Activated naive CD4-positive, alpha-beta T cell treated with anti-CD3 and anti-CD28 coated beads for 36 hours (primary cell): ENCODE measurements around the gene JAG2. TPM values are rescaled to one million over a fixed set of nuclear protein-coding genes. Genes with fewer than 3 reads are reported as not detected.

Experiments
- CTCF ChIA-PET: fragments of 350-600 bp; sonication (Branson Sonifier 250); formaldehyde crosslinking; loops from one replicate; lab custom pipeline; 2021; ENCODE audit warnings: antibody characterized with exemption; lab: Charles Lee
- DNase-seq: peaks from one replicate; pipeline ENCODE4 v3.0.0-alpha.2; 2020
- H3K27ac Mint-ChIP-seq: one replicate; pipeline ENCODE4 v1.8.0; 2021; ENCODE audit warnings: mild to moderate bottlenecking, mixed read lengths
- H3K27me3 Mint-ChIP-seq: one replicate; pipeline ENCODE4 v1.8.0; 2021; ENCODE audit warnings: low read depth, mixed read lengths
- H3K36me3 Mint-ChIP-seq: one replicate; pipeline ENCODE4 v1.8.0; 2021; ENCODE audit warnings: low read depth, mixed read lengths
- H3K4me1 Mint-ChIP-seq: one replicate; pipeline ENCODE4 v1.8.0; 2021; ENCODE audit warnings: low read depth, mixed read lengths
- H3K4me3 Mint-ChIP-seq: one replicate; pipeline ENCODE4 v1.8.0; 2021; ENCODE audit warnings: mild to moderate bottlenecking, moderate library complexity, mixed read lengths
- H3K9me3 Mint-ChIP-seq: one replicate; pipeline ENCODE4 v1.8.0; 2021; ENCODE audit warnings: mixed read lengths
- intact Hi-C: fragments of 100-400 bp; cut with micrococcal nuclease; formaldehyde crosslinking; loops from one replicate; pipeline ENCODE4 v1.15.1; 2023
- total RNA-seq, 2 experiments: library from RNA; stranded (reverse); gene quantifications; one replicate each; pipeline ENCODE4 v1.2.3, GENCODE V29; 2021

Gene JAG2
- total RNA-seq, 2 experiments from 2014 or later, result 2.9 to 3.6 TPM

- no peaks in the 10 kb centered on the region for H3K36me3 Mint-ChIP-seq
- H3K27me3 Mint-ChIP-seq, result peaks cover 20% of the 10 kb centered on the region
- H3K4me1 Mint-ChIP-seq, result peaks cover 6% of the 10 kb centered on the region
- no peak overlapping the region for H3K4me3 Mint-ChIP-seq
- H3K9me3 Mint-ChIP-seq, result peaks cover 2% of the 10 kb centered on the region
- DNase-seq, result no peak
- intact Hi-C loops, result no loop called here
- H3K27ac Mint-ChIP-seq, result no peak overlapping the region
- CTCF ChIA-PET, result no interaction called here
Observed at GRCh38 chr14:105100910-105101309, 67.7 kb downstream of the JAG2 start.

GRCh38 chr14:105099778-105100177 lies 68.8 kb downstream of the JAG2 start:
- peaks cover 15% of the 10 kb centered on the region for H3K27me3 Mint-ChIP-seq
- peaks cover 2% of the 10 kb centered on the region for H3K4me1 Mint-ChIP-seq
- intact Hi-C loops, result no loop called here
- no peaks in the 10 kb centered on the region for H3K36me3 Mint-ChIP-seq
- CTCF ChIA-PET, result no interaction called here
- peak; percentile 23 for DNase-seq
- H3K27ac Mint-ChIP-seq, result no peak overlapping the region
- H3K9me3 Mint-ChIP-seq, result peaks cover 2% of the 10 kb centered on the region
- H3K4me3 Mint-ChIP-seq, result no peak overlapping the region

- intact Hi-C loops, result no loop called here
- H3K27ac Mint-ChIP-seq, result no peak overlapping the region
- no peak overlapping the region for H3K4me3 Mint-ChIP-seq
- peaks cover 8% of the 10 kb centered on the region for H3K4me1 Mint-ChIP-seq
- CTCF ChIA-PET, result no interaction called here
- no peak for DNase-seq
- H3K9me3 Mint-ChIP-seq, result peaks cover 2% of the 10 kb centered on the region
- no peaks in the 10 kb centered on the region for H3K36me3 Mint-ChIP-seq
- H3K27me3 Mint-ChIP-seq, result peaks cover 10% of the 10 kb centered on the region
Observed at GRCh38 chr14:105098316-105098715, 70.3 kb downstream of the JAG2 start.

GRCh38 chr14:105097794-105098127 lies 70.8 kb downstream of the JAG2 start:
- intact Hi-C loops, result no loop called here
- CTCF ChIA-PET, result no interaction called here
- H3K27ac Mint-ChIP-seq, result no peak overlapping the region
- peaks cover 2% of the 10 kb centered on the region for H3K9me3 Mint-ChIP-seq
- peaks cover 7% of the 10 kb centered on the region for H3K4me1 Mint-ChIP-seq
- DNase-seq, result no peak
- H3K27me3 Mint-ChIP-seq, result peaks cover 7% of the 10 kb centered on the region
- H3K4me3 Mint-ChIP-seq, result no peak overlapping the region
- H3K36me3 Mint-ChIP-seq, result no peaks in the 10 kb centered on the region

- CTCF ChIA-PET, result no interaction called here
- no peak overlapping the region for H3K27ac Mint-ChIP-seq
- peaks cover 7% of the 10 kb centered on the region for H3K4me1 Mint-ChIP-seq
- intact Hi-C loops, result no loop called here
- H3K9me3 Mint-ChIP-seq, result peaks cover 2% of the 10 kb centered on the region
- DNase-seq, result no peak
- no peaks in the 10 kb centered on the region for H3K36me3 Mint-ChIP-seq
- peaks cover 2% of the 10 kb centered on the region for H3K27me3 Mint-ChIP-seq
- H3K4me3 Mint-ChIP-seq, result peak overlapping the region; percentile 23
Observed at GRCh38 chr14:105096206-105096875, 72.2 kb downstream of the JAG2 start.

- Mint-ChIP-seq H3K27ac (no peak overlapping the region), H3K27me3 (peaks cover 2% of the 10 kb centered on the region), H3K4me1 (peaks cover 11% of the 10 kb centered on the region), H3K36me3 (no peaks in the 10 kb centered on the region), H3K4me3 (no peak overlapping the region), H3K9me3 (peaks cover 2% of the 10 kb centered on the region)
- intact Hi-C loops, result no loop called here
- DNase-seq, result no peak
- CTCF ChIA-PET, result interaction anchor here (0.9 to 1.4 kb wide), 2 partner anchors 8 to 119 kb away, joined by 3 to 4 read pairs; no protein-coding TSS in a partner anchor
Observed at GRCh38 chr14:105095236-105095805, 73.3 kb downstream of the JAG2 start.

GRCh38 chr14:105094193-105094907 lies 74.2 kb downstream of the JAG2 start:
- Mint-ChIP-seq H3K4me1 (peaks cover 11% of the 10 kb centered on the region), H3K27me3 (peaks cover 2% of the 10 kb centered on the region), H3K27ac (peak overlapping the region; percentile 59), H3K36me3 (no peaks in the 10 kb centered on the region), H3K4me3 (peak overlapping the region; percentile 76), H3K9me3 (no peaks in the 10 kb centered on the region)
- no peak for DNase-seq
- CTCF ChIA-PET, result interaction anchor here (0.8 to 1.4 kb wide), 4 partner anchors 7 to 118 kb away, joined by 3 to 5 read pairs (median 4); no protein-coding TSS in a partner anchor
- intact Hi-C loops, result loop anchor here (5.0 kb wide), 3 partner anchors 73 to 108 kb away; partner anchors contain the start of genes JAG2 and NUDT14

GRCh38 chr14:105093431-105094192 lies 75.0 kb downstream of the JAG2 start:
- peak overlapping the region; percentile 59 for H3K27ac Mint-ChIP-seq
- H3K27me3 Mint-ChIP-seq, result no peaks in the 10 kb centered on the region
- no peaks in the 10 kb centered on the region for H3K9me3 Mint-ChIP-seq
- peaks cover 11% of the 10 kb centered on the region for H3K4me1 Mint-ChIP-seq
- intact Hi-C loops, result loop anchor here (5.0 kb wide), 3 partner anchors 74 to 109 kb away; partner anchors contain the start of genes JAG2 and NUDT14
- CTCF ChIA-PET, result interaction anchor here (0.7 to 1.2 kb wide), 2 partner anchors 9 to 94 kb away, joined by 4 to 5 read pairs; no protein-coding TSS in a partner anchor
- peak overlapping the region; percentile 76 for H3K4me3 Mint-ChIP-seq
- no peaks in the 10 kb centered on the region for H3K36me3 Mint-ChIP-seq
- DNase-seq, result peak; percentile 82

GRCh38 chr14:105093038-105093430 lies 75.5 kb downstream of the JAG2 start:
- Mint-ChIP-seq H3K9me3 (no peaks in the 10 kb centered on the region), H3K4me1 (peaks cover 14% of the 10 kb centered on the region), H3K36me3 (no peaks in the 10 kb centered on the region), H3K27me3 (no peaks in the 10 kb centered on the region), H3K27ac (peak overlapping the region; percentile 77), H3K4me3 (peak overlapping the region; percentile 74)
- DNase-seq, result peak; percentile 58
- intact Hi-C loops, result loop anchor here (5.0 kb wide), 3 partner anchors 74 to 109 kb away; partner anchors contain the start of genes JAG2 and NUDT14
- CTCF ChIA-PET, result interaction anchor here (0.7 kb wide), 1 partner anchor 95 kb away, joined by 4 read pairs; no protein-coding TSS in a partner anchor

GRCh38 chr14:105092171-105093037 lies 76.2 kb downstream of the JAG2 start:
- CTCF ChIA-PET, result interaction anchor here (0.7 to 7.5 kb wide), 6 partner anchors 19 to 95 kb away, joined by 3 to 53 read pairs (median 4); no protein-coding TSS in a partner anchor
- peak overlapping the region; percentile 74 for H3K4me3 Mint-ChIP-seq
- DNase-seq, result no peak
- H3K9me3 Mint-ChIP-seq, result no peaks in the 10 kb centered on the region
- no peaks in the 10 kb centered on the region for H3K36me3 Mint-ChIP-seq
- H3K4me1 Mint-ChIP-seq, result peaks cover 14% of the 10 kb centered on the region
- no peaks in the 10 kb centered on the region for H3K27me3 Mint-ChIP-seq
- peak overlapping the region; percentile 77 for H3K27ac Mint-ChIP-seq
- intact Hi-C loops, result loop anchor here (5.0 kb wide), 3 partner anchors 75 to 110 kb away; partner anchors contain the start of genes JAG2 and NUDT14
